22Rv1 (cell line): ENCODE measurements around the gene ICA1.

ENCODE experiments used
- H3K27ac ChIP-seq: fragments of 450-650 bp; 2 replicates; pipeline ENCODE4 v1.5.1; 2017
- CTCF ChIP-seq: fragments of 450-650 bp; IDR thresholded peaks from 2 replicates; pipeline ENCODE4 v1.5.1; 2017; ENCODE audit warnings: mild to moderate bottlenecking
- ZFX ChIP-seq: fragments of 450-650 bp; IDR thresholded peaks from 2 replicates; pipeline ENCODE4 v1.6.1; 2017; ENCODE audit warnings: antibody characterized with exemption, borderline replicate concordance

ICA1 gene

GRCh38 chr7:8134089-8134733 is 127.8 kb downstream of the ICA1 start:
- TF ChIP-seq CTCF (no peak), ZFX (no peak)
- no peak overlapping the region for H3K27ac ChIP-seq

- TF ChIP-seq CTCF = no peak
- TF ChIP-seq ZFX = no peak
- no peak overlapping the region for H3K27ac ChIP-seq
Measured at GRCh38 chr7:8133188-8133848, 128.6 kb downstream of the ICA1 start.

GRCh38 chr7:8131694-8132605 is 130.0 kb downstream of the ICA1 start:
- TF ChIP-seq CTCF (no peak), ZFX (no peak)
- no peak overlapping the region for H3K27ac ChIP-seq

GRCh38 chr7:8130663-8131062 is 131.3 kb downstream of the ICA1 start:
- H3K27ac ChIP-seq = no peak overlapping the region
- TF ChIP-seq ZFX = no peak
- no peak for TF ChIP-seq CTCF

GRCh38 chr7:8129318-8129659 is 132.7 kb downstream of the ICA1 start:
- no peak overlapping the region for H3K27ac ChIP-seq
- no peak for TF ChIP-seq CTCF
- TF ChIP-seq ZFX = no peak

GRCh38 chr7:8128449-8129317 is 133.3 kb downstream of the ICA1 start:
- no peak for TF ChIP-seq CTCF
- TF ChIP-seq ZFX = no peak

More at GRCh38 chr7:8128449-8129317, 133.3 kb downstream of the ICA1 start:
- H3K27ac ChIP-seq = no peak overlapping the region
